ENCODE measurements around the gene NR2F2.

The NR2F2 gene

GRCh38 chr15:96309143-96309660 is 21.3 kb upstream of the NR2F2 start:
- TF ChIP-seq CTCF (conservative IDR thresholded peaks at IDR 0.05) = no peak
- TF ChIP-seq ZFX (IDR thresholded peaks at IDR 0.05) = no peak

GRCh38 chr15:96311256-96311955 is 19.1 kb upstream of the NR2F2 start:
- TF ChIP-seq CTCF (conservative IDR thresholded peaks at IDR 0.05) = no peak
- no peak for TF ChIP-seq ZFX (IDR thresholded peaks at IDR 0.05)
- H3K27ac ChIP-seq = no peak overlapping the region

More at GRCh38 chr15:96309143-96309660, 21.3 kb upstream of the NR2F2 start:
- no peak overlapping the region for H3K27ac ChIP-seq

GRCh38 chr15:96311956-96312294 is 18.6 kb upstream of the NR2F2 start:
- no peak for TF ChIP-seq ZFX (IDR thresholded peaks at IDR 0.05)
- no peak overlapping the region for H3K27ac ChIP-seq

GRCh38 chr15:96312641-96313335 is 17.7 kb upstream of the NR2F2 start:
- no peak for TF ChIP-seq CTCF (conservative IDR thresholded peaks at IDR 0.05)
- no peak for TF ChIP-seq ZFX (IDR thresholded peaks at IDR 0.05)

GRCh38 chr15:96314518-96314917 is 16.0 kb upstream of the NR2F2 start:
- H3K27ac ChIP-seq = no peak overlapping the region

More at GRCh38 chr15:96312641-96313335, 17.7 kb upstream of the NR2F2 start:
- H3K27ac ChIP-seq = no peak overlapping the region

GRCh38 chr15:96314963-96315362 is 15.5 kb upstream of the NR2F2 start:
- no peak overlapping the region for H3K27ac ChIP-seq
- no peak for TF ChIP-seq CTCF (conservative IDR thresholded peaks at IDR 0.05)

More at GRCh38 chr15:96314518-96314917, 16.0 kb upstream of the NR2F2 start:
- TF ChIP-seq CTCF (conservative IDR thresholded peaks at IDR 0.05) (no peak), ZFX (IDR thresholded peaks at IDR 0.05) (no peak)

- TF ChIP-seq ZFX (IDR thresholded peaks at IDR 0.05) = no peak
- TF ChIP-seq CTCF (conservative IDR thresholded peaks at IDR 0.05) = no peak
- no peak overlapping the region for H3K27ac ChIP-seq
Measured at GRCh38 chr15:96316953-96317629, 13.4 kb upstream of the NR2F2 start.
